ENCODE results near the gene CPVL.

DNA sequence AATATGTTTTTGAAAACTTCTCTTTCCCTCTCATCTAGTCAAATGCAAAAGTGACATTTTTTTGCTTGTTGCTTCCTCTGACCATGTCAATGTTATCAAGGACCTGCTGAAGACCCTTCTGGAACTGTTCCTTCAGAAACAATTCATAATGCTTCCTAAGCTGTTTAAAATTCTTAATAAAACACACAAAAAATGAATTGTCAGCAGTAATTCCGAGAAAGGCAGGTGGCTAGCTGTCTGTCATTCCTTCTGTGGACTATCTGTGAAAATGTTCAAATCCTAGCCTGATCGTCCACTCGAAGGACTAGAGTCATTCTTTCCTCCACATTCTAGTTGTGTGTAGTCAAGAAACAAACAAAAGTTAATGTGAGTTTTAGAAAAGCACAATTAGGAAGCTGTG, 131.6 kb downstream of the CPVL start:
- TF ChIP-seq CTCF (IDR thresholded peaks at IDR 0.05; ENCODE audit: borderline replicate concordance, extremely low read depth, low read length, poor library complexity, severe bottlenecking): no peak
- TF ChIP-seq EZH2 (IDR thresholded peaks at IDR 0.05; ENCODE audit: borderline replicate concordance, low read depth, low read length, severe bottlenecking): no peak
